ENCODE measurements around the gene FLOT2. TPM values are rescaled to one million over a fixed set of nuclear protein-coding genes. Genes with fewer than 3 reads are reported as not detected.

Gene FLOT2
- polyA plus RNA-seq, 1 donor (not counting 4 experiments of a cell fraction or from before 2014, with no cell fraction given) = 67.2 TPM

- dilution Hi-C loops (cut with MboI; ENCODE audit: extremely low pct_ligation_motif_present, low sequenced_read_pairs) = no loop called here
- H3K4me3 ChIP-seq (ENCODE audit: control insufficient read depth in 2 of 3, extremely low read depth in 1 of 3, insufficient read depth in 2 of 3, low read depth in 1 of 3, low read length in 3 of 3) = no peak overlapping the region
Observed at GRCh38 chr17:28929787-28930186, 32.3 kb upstream of the FLOT2 start.

GRCh38 chr17:28928061-28928460 is 30.5 kb upstream of the FLOT2 start:
- H4K20me1 ChIP-seq (ENCODE audit: control insufficient read depth, extremely low read depth, insufficient read depth, low read length) = peaks cover 4% of the 10 kb centered on the region
- no peak for DNase-seq (ENCODE audit: low read depth, low spot score)
- no peak for TF ChIP-seq EZH2 (IDR thresholded peaks at IDR 0.05; ENCODE audit: low read length)

More at GRCh38 chr17:28929787-28930186, 32.3 kb upstream of the FLOT2 start:
- no peak for TF ChIP-seq CTCF (optimal IDR thresholded peaks at IDR 0.05 in 1 of 3, IDR thresholded peaks at IDR 0.05 in 1 of 3, conservative IDR thresholded peaks at IDR 0.05 in 1 of 3; ENCODE audit: extremely low read depth in 1 of 3, insufficient read depth in 2 of 3, low read length in 3 of 3)
- TF ChIP-seq EZH2 (IDR thresholded peaks at IDR 0.05; ENCODE audit: low read length) = no peak
- peaks cover 13% of the 10 kb centered on the region for H3K4me1 ChIP-seq (ENCODE audit: control insufficient read depth, extremely low read depth, insufficient read depth, low read length)
- DNase-seq (ENCODE audit: low read depth, low spot score) (no peak), FAIRE-seq (no peak)
- peaks cover 1 to 21% of the 10 kb centered on the region in 2 experiments for H3K36me3 ChIP-seq (ENCODE audit: control insufficient read depth in 2 of 2, extremely low read depth in 1 of 2, insufficient read depth in 2 of 2, low read length in 2 of 2)
- H3K9ac ChIP-seq (ENCODE audit: control insufficient read depth, extremely low read depth, insufficient read depth, low read length) = no peak overlapping the region
- no peak overlapping the region for H3K4me2 ChIP-seq (ENCODE audit: control insufficient read depth, extremely low read depth, insufficient read depth, low read depth, low read length)
- no peak overlapping the region for H3K27ac ChIP-seq (ENCODE audit: control insufficient read depth, insufficient read depth, low read length)
- H3K9me1 ChIP-seq (ENCODE audit: control insufficient read depth, extremely low read depth, insufficient read depth, low read length) = no peaks in the 10 kb centered on the region
- H4K20me1 ChIP-seq (ENCODE audit: control insufficient read depth, extremely low read depth, insufficient read depth, low read length) = peaks cover 4% of the 10 kb centered on the region
- H3K27me3 ChIP-seq (ENCODE audit: control insufficient read depth, extremely low read depth, insufficient read depth, low read length) = no peaks in the 10 kb centered on the region
- peaks cover 79% of the 10 kb centered on the region for H3K79me2 ChIP-seq (ENCODE audit: control insufficient read depth, insufficient read depth, low read length)
- H3K9me3 ChIP-seq (ENCODE audit: control insufficient read depth, low read depth, low read length) = peaks cover 5% of the 10 kb centered on the region
- no peak overlapping the region for H2AFZ ChIP-seq (ENCODE audit: control insufficient read depth, low read length)

DNA sequence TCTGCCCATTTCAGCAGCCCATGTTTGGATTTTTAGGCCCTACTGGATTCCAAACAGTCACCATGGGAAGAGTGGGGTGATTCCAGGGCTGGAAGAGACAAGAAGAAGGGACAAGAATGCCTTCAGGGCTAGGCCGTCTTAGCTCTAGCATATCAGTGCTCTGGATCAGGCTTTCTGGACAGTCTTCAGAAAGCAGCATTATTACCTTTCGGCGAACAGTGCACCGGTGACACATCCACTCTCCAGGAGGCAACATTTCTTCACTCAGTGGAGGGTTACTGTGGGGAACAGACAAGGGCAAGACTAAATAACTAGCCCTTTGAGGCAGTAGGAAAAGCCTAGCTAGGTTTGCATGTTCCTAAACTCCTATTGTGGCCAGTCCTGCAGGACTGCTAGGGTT is 29.3 kb upstream of the FLOT2 start:
- peaks cover 4% of the 10 kb centered on the region for H4K20me1 ChIP-seq (ENCODE audit: control insufficient read depth, extremely low read depth, insufficient read depth, low read length)
- dilution Hi-C loops (cut with MboI; ENCODE audit: extremely low pct_ligation_motif_present, low sequenced_read_pairs) = no loop called here
- H3K9me3 ChIP-seq (ENCODE audit: control insufficient read depth, low read depth, low read length) = peaks cover 5% of the 10 kb centered on the region
- H3K79me2 ChIP-seq (ENCODE audit: control insufficient read depth, insufficient read depth, low read length) = peaks cover 58% of the 10 kb centered on the region
- peaks cover 11 to 38% of the 10 kb centered on the region in 2 experiments for H3K36me3 ChIP-seq (ENCODE audit: control insufficient read depth in 2 of 2, extremely low read depth in 1 of 2, insufficient read depth in 2 of 2, low read length in 2 of 2)
- H3K4me1 ChIP-seq (ENCODE audit: control insufficient read depth, extremely low read depth, insufficient read depth, low read length) = peaks cover 13% of the 10 kb centered on the region
- no peak overlapping the region for H3K9ac ChIP-seq (ENCODE audit: control insufficient read depth, extremely low read depth, insufficient read depth, low read length)
- no peak for FAIRE-seq
- no peak overlapping the region for H3K27ac ChIP-seq (ENCODE audit: control insufficient read depth, insufficient read depth, low read length)
- H3K27me3 ChIP-seq (ENCODE audit: control insufficient read depth, extremely low read depth, insufficient read depth, low read length) = no peaks in the 10 kb centered on the region
- H3K4me3 ChIP-seq (ENCODE audit: control insufficient read depth in 2 of 3, extremely low read depth in 1 of 3, insufficient read depth in 2 of 3, low read depth in 1 of 3, low read length in 3 of 3) = no peak overlapping the region
- no peak overlapping the region for H2AFZ ChIP-seq (ENCODE audit: control insufficient read depth, low read length)
- TF ChIP-seq EZH2 (IDR thresholded peaks at IDR 0.05; ENCODE audit: low read length) = no peak
- no peak for TF ChIP-seq CTCF (optimal IDR thresholded peaks at IDR 0.05 in 1 of 3, IDR thresholded peaks at IDR 0.05 in 1 of 3, conservative IDR thresholded peaks at IDR 0.05 in 1 of 3; ENCODE audit: extremely low read depth in 1 of 3, insufficient read depth in 2 of 3, low read length in 3 of 3)
- DNase-seq (ENCODE audit: low read depth, low spot score) = no peak
- no peaks in the 10 kb centered on the region for H3K9me1 ChIP-seq (ENCODE audit: control insufficient read depth, extremely low read depth, insufficient read depth, low read length)
- no peak overlapping the region for H3K4me2 ChIP-seq (ENCODE audit: control insufficient read depth, extremely low read depth, insufficient read depth, low read depth, low read length)

More at GRCh38 chr17:28928061-28928460, 30.5 kb upstream of the FLOT2 start:
- peaks cover 13% of the 10 kb centered on the region for H3K4me1 ChIP-seq (ENCODE audit: control insufficient read depth, extremely low read depth, insufficient read depth, low read length)
- no peak overlapping the region for H3K27ac ChIP-seq (ENCODE audit: control insufficient read depth, insufficient read depth, low read length)
- H3K4me2 ChIP-seq (ENCODE audit: control insufficient read depth, extremely low read depth, insufficient read depth, low read depth, low read length) = no peak overlapping the region
- peaks cover 8 to 31% of the 10 kb centered on the region in 2 experiments for H3K36me3 ChIP-seq (ENCODE audit: control insufficient read depth in 2 of 2, extremely low read depth in 1 of 2, insufficient read depth in 2 of 2, low read length in 2 of 2)
- no peaks in the 10 kb centered on the region for H3K9me1 ChIP-seq (ENCODE audit: control insufficient read depth, extremely low read depth, insufficient read depth, low read length)
- dilution Hi-C loops (cut with MboI; ENCODE audit: extremely low pct_ligation_motif_present, low sequenced_read_pairs) = no loop called here
- H3K79me2 ChIP-seq (ENCODE audit: control insufficient read depth, insufficient read depth, low read length) = peaks cover 71% of the 10 kb centered on the region
- no peaks in the 10 kb centered on the region for H3K27me3 ChIP-seq (ENCODE audit: control insufficient read depth, extremely low read depth, insufficient read depth, low read length)
- no peak overlapping the region for H3K9ac ChIP-seq (ENCODE audit: control insufficient read depth, extremely low read depth, insufficient read depth, low read length)
- no peak overlapping the region for H3K4me3 ChIP-seq (ENCODE audit: control insufficient read depth in 2 of 3, extremely low read depth in 1 of 3, insufficient read depth in 2 of 3, low read depth in 1 of 3, low read length in 3 of 3)
- FAIRE-seq = no peak
- H3K9me3 ChIP-seq (ENCODE audit: control insufficient read depth, low read depth, low read length) = peaks cover 5% of the 10 kb centered on the region
- H2AFZ ChIP-seq (ENCODE audit: control insufficient read depth, low read length) = no peak overlapping the region

Data from keratinocyte (primary cell).